Measurements from ENCODE around the gene LRRC8C.

The LRRC8C gene

GRCh38 chr1:89733748-89734147, 100.8 kb downstream of the LRRC8C start:
- no peak for DNase-seq (ENCODE audit: low spot score)

- DNase-seq (ENCODE audit: low spot score): no peak
These were observed 101.5 kb downstream of the LRRC8C start for GRCh38 chr1:89734442-89734841.

- DNase-seq (ENCODE audit: low spot score): no peak
These were observed 102.6 kb downstream of the LRRC8C start for GRCh38 chr1:89735479-89735878.

- DNase-seq (ENCODE audit: low spot score): no peak
These were observed 104.2 kb downstream of the LRRC8C start for GRCh38 chr1:89736937-89737733.

GRCh38 chr1:89737985-89738510, 105.1 kb downstream of the LRRC8C start:
- no peak for DNase-seq (ENCODE audit: low spot score)

GRCh38 chr1:89739013-89739843, 106.3 kb downstream of the LRRC8C start:
- DNase-seq (ENCODE audit: low spot score): no peak

GRCh38 chr1:89739844-89740216, 106.9 kb downstream of the LRRC8C start:
- DNase-seq (ENCODE audit: low spot score): no peak

- DNase-seq (ENCODE audit: low spot score): no peak
These were observed 110.9 kb downstream of the LRRC8C start for GRCh38 chr1:89743788-89744187.

- DNase-seq (ENCODE audit: low spot score): no peak
These were observed 113.7 kb downstream of the LRRC8C start for GRCh38 chr1:89746424-89747149.

GRCh38 chr1:89753761-89754160, 120.8 kb downstream of the LRRC8C start:
- DNase-seq (ENCODE audit: low spot score): no peak

GRCh38 chr1:89754518-89754917, 121.6 kb downstream of the LRRC8C start:
- no peak for DNase-seq (ENCODE audit: low spot score)

GRCh38 chr1:89755591-89755990, 122.7 kb downstream of the LRRC8C start:
- no peak for DNase-seq (ENCODE audit: low spot score)

- no peak for DNase-seq (ENCODE audit: low spot score)
These were observed 124.6 kb downstream of the LRRC8C start for GRCh38 chr1:89757532-89757931.

GRCh38 chr1:89758156-89758555, 125.2 kb downstream of the LRRC8C start:
- no peak for DNase-seq (ENCODE audit: low spot score)

GRCh38 chr1:89759036-89759435, 126.1 kb downstream of the LRRC8C start:
- DNase-seq (ENCODE audit: low spot score): no peak

GRCh38 chr1:89760496-89760895, 127.6 kb downstream of the LRRC8C start:
- no peak for DNase-seq (ENCODE audit: low spot score)

GRCh38 chr1:89761338-89761737, 128.4 kb downstream of the LRRC8C start:
- no peak for DNase-seq (ENCODE audit: low spot score)

GRCh38 chr1:89761901-89762300, 129.0 kb downstream of the LRRC8C start:
- DNase-seq (ENCODE audit: low spot score): no peak

- no peak for DNase-seq (ENCODE audit: low spot score)
These were observed 129.5 kb downstream of the LRRC8C start for GRCh38 chr1:89762386-89762778.

GRCh38 chr1:89762779-89763648, 130.1 kb downstream of the LRRC8C start:
- peak; percentile 91 for DNase-seq (ENCODE audit: low spot score)

GRCh38 chr1:89763649-89763986, 130.7 kb downstream of the LRRC8C start:
- DNase-seq (ENCODE audit: low spot score): no peak

- DNase-seq (ENCODE audit: low spot score): peak; percentile 24
These were observed 132.9 kb downstream of the LRRC8C start for GRCh38 chr1:89765774-89766173.
